Activated T-helper 17 cell treated with anti-CD3 and anti-CD28 coated beads, Interleukin-2, amount 50 U/mL, for 72 hours (primary cell): ENCODE results near the gene SPHK1. TPM values are rescaled to one million over a fixed set of nuclear protein-coding genes. Genes with fewer than 3 reads are reported as not detected.

Source experiments
- ATAC-seq: fragments of 150-1000 bp; cut with Tn5 transposase; replicated peaks from 2 replicates; pipeline ENCODE4 v1.10.0; 2021; ENCODE audit warnings: mild to moderate bottlenecking, moderate library complexity
- H3K27ac Mint-ChIP-seq: one replicate; pipeline ENCODE4 v1.8.0; 2022; ENCODE audit warnings: mixed read lengths
- H3K27me3 Mint-ChIP-seq: one replicate; pipeline ENCODE4 v1.8.0; 2022; ENCODE audit warnings: mixed read lengths
- H3K36me3 Mint-ChIP-seq: one replicate; pipeline ENCODE4 v1.8.0; 2022; ENCODE audit warnings: low read depth, mild to moderate bottlenecking, mixed read lengths
- H3K4me1 Mint-ChIP-seq: one replicate; pipeline ENCODE4 v1.8.0; 2022; ENCODE audit warnings: mixed read lengths
- H3K4me3 Mint-ChIP-seq: one replicate; pipeline ENCODE4 v1.8.0; 2022; ENCODE audit warnings: mild to moderate bottlenecking, mixed read lengths
- H3K9me3 Mint-ChIP-seq: one replicate; pipeline ENCODE4 v1.8.0; 2022; ENCODE audit warnings: mixed read lengths
- total RNA-seq, 2 donors: library from RNA; stranded (reverse); gene quantifications; one replicate each; pipeline ENCODE4 v1.2.3, GENCODE V29; 2022

The SPHK1 gene
- total RNA-seq, 2 donors from 2014 or later = 10.5 to 12.4 TPM

DNA sequence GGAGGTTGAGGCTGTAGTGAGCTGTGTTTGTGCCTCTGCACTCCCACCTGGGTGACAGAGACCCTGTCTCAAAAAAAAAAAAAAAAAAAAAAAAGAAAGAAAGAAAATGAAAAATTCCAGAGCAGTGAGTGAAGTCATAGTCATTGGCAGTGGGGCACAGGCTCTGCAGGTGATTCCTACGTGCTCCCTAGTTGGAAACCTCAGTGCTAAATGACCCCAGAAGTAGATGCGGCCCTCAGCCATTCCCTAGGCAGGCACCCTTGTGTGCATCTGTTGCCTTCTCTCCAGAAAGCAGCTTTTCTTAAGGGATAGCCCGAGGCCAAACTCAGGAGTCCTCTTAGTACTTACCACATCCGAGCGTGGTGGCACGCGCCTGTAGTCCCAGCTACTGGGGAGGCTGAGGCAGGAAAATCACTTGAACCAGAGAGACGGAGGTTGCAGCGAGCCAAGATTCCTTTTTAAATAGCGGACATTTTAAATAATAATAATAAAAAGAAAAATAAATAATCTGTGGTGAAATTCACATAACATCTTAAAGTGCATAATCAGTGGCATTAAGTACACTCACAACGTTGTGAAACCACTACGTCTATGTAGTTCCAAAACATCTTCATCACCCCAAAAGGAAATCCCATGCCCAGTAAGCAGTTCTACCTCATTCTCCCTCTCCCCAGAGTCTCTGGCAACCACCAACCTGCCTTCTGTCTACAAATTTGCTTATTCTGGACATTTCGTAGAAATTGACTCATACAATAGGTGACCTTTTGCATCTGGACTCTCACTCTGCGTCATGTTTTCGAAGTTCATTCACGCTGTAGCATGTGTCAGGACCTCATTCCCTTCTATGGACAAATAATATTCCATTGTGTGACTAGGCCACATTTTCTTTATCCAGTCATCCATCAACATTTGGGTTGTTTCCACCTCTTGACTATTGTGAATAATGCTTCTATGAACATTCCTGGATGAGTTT, 12.5 kb upstream of the SPHK1 start:
- Mint-ChIP-seq H3K4me1 (peaks cover 6% of the 10 kb centered on the region), H3K27me3 (no peaks in the 10 kb centered on the region), H3K27ac (peak overlapping the region; percentile 2), H3K9me3 (no peaks in the 10 kb centered on the region), H3K36me3 (no peaks in the 10 kb centered on the region), H3K4me3 (peak overlapping the region; percentile 7)
- ATAC-seq = peak; percentile 91

DNA sequence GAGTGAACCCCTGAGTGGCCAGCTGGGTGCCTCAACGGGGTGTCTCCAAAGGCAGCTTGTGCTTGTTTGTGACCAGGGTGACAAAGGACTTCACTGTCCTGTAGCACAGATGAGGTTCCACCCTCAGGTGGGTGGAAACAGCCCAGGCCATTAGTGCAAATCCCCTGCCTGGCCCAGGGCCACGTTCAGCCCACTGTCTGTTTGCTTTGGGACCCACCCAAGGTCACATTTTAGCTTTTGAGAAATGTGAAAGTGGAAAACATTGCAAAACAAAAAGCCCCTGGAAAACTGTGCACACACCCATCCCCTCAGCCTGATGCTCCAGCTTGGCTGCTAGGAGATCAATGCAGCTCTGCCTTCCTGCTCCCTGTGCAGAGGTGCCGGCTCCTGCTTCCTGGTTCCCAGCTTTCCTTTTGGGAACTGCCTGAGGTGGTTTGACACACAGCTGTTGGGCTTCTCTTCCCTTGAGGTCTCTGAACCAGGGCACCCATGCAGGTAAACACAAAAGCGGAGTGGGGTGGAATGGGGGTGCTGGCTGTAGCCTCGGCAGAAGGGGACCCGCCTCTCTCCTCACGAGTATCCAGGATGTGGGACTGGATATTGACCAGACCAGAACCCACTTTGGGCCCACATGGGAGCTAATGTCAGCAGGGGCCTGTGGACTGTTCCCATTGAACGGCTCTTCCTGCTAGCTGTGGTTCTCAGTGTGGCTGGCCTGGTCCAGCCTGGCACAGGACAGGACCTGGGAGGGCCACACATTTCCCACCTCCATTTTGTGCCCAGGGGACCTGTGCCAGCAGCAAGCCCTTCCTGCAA, 7.9 kb upstream of the SPHK1 start:
- Mint-ChIP-seq H3K27me3 (no peaks in the 10 kb centered on the region), H3K27ac (no peak overlapping the region), H3K36me3 (no peaks in the 10 kb centered on the region), H3K4me1 (peaks cover 6% of the 10 kb centered on the region), H3K9me3 (no peaks in the 10 kb centered on the region), H3K4me3 (no peak overlapping the region)
- no peak for ATAC-seq

DNA sequence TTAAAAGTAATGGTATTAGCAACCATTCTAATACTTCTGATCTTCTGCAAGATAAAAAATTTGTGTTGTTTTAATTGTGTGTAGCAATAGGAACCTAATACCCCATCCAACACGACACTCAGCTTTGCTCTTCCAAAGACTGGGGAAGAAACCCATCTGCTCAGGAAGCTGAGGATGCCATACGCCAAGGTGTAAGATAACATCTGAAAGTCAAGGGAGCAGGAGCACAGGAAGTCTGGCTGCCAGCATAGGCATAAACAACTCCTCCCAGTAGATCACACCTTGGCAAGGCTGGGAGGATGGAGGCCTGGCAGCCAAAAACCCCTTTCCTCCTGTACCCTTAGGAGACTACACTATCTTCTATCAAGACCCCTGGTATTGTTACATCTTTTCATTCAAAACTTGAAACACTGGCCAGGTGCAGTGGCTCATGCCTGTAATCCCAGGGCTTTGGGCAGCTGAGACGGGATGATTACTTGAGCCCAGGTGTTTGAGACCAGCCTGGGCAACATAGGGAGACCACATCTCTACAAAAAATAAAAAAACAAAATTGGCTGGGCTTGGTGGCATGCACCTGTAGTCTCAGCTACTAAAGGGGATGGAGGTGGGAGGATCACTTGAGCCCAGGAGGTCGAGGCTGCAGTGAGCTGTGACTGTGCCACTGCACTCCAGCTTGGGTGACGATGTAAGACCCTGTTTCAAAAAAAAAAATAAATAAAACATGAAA, 5.7 kb upstream of the SPHK1 start:
- Mint-ChIP-seq H3K27me3 (no peaks in the 10 kb centered on the region), H3K36me3 (no peaks in the 10 kb centered on the region), H3K4me1 (no peaks in the 10 kb centered on the region), H3K27ac (no peak overlapping the region), H3K9me3 (no peaks in the 10 kb centered on the region), H3K4me3 (no peak overlapping the region)
- ATAC-seq = no peak

DNA sequence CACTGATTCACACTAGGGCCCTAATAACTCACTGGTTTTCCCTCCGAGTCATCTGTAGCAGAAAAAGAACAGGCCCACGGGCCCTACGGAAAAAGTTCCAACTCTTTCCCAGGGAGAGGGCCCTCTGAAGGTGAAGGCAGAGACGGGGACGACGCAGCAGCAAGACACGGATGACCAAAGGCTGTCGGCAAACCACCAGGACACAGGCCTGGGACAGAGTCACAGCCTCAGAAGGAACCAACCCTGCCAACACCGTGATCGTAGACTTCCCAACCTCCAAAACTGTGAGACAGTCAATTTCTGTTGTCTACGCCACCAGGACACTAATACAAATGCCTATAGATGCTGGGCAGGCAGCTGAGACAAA, 5.2 kb upstream of the SPHK1 start:
- no peaks in the 10 kb centered on the region for H3K4me1 Mint-ChIP-seq
- no peak overlapping the region for H3K27ac Mint-ChIP-seq
- no peaks in the 10 kb centered on the region for H3K36me3 Mint-ChIP-seq
- ATAC-seq = no peak
- H3K9me3 Mint-ChIP-seq = no peaks in the 10 kb centered on the region
- H3K4me3 Mint-ChIP-seq = no peak overlapping the region
- no peaks in the 10 kb centered on the region for H3K27me3 Mint-ChIP-seq

DNA sequence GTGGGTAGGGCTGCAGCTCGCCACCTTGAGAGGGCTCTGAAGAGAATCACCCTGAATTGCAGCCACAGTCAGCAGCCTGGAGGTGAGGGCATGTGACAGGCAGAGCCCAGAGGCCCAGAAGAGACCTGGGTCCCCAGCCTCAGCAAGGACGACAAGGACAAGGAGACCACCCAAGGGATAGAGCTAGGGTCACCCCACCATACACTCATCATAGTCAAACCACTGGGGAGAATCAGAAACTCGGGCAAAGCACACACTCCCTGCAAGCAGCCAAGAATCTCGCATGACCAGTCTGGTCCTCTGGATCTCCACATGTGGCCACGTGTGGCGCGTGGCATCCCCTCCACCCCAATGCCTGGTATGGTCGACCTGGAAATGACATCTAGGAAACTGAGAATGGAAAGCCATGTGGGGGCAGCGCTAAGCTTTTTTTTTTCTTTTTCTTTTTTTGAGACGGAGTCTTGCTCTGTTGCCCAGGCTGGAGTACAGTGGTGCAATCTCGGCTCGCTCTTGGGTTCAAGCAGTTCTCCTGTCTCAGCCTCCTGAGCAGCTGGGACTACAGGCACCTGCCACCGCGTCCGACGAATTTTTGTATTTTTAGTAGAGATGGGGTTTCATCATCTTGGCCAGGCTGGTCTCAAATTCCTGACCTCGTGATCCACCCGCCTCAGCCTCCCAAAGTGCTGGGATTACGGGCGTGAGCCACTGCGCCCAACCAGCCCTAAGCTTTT, 4.6 kb upstream of the SPHK1 start:
- H3K4me3 Mint-ChIP-seq = no peak overlapping the region
- H3K9me3 Mint-ChIP-seq = no peaks in the 10 kb centered on the region
- no peak overlapping the region for H3K27ac Mint-ChIP-seq
- H3K4me1 Mint-ChIP-seq = no peaks in the 10 kb centered on the region
- ATAC-seq = no peak
- no peaks in the 10 kb centered on the region for H3K27me3 Mint-ChIP-seq
- H3K36me3 Mint-ChIP-seq = no peaks in the 10 kb centered on the region

DNA sequence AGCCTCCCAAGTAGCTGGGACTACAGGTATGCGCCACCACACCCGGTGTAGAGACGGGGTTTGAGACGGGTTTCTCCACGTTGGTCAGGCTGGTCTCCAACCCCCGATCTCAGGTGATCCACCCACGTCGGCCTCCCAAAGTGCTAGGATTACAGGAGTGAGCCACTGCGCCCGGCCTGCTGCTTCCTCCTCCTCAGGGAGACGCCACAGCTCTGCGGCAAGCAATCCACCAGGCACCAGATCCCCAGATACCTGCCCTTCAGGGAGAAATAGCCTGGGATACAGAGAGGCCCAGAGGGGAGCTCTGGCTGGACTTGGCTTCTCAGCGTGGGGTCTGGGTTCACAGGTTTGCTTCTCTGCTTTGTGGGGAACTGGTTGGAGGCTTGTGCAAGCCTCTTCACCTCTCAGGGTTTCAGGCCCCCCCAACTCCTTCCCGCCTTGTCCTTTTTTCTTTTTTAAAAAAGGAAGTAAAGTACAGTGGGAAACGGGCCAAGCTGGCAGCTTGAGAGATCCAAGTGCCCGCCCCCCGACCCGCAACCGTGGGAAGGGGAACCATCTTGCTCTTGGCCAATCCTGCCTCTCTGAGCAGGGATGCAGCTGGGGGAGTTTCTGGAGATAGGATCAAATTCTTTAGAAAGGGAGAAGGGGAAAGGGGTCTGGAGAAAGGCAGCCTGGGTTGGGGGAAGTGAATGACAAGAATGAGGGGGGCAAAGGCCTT, 2.6 kb upstream of the SPHK1 start:
- Mint-ChIP-seq H3K27ac (no peak overlapping the region), H3K27me3 (no peaks in the 10 kb centered on the region), H3K4me3 (peak overlapping the region; percentile 91), H3K9me3 (no peaks in the 10 kb centered on the region), H3K36me3 (no peaks in the 10 kb centered on the region), H3K4me1 (no peaks in the 10 kb centered on the region)
- ATAC-seq = no peak

DNA sequence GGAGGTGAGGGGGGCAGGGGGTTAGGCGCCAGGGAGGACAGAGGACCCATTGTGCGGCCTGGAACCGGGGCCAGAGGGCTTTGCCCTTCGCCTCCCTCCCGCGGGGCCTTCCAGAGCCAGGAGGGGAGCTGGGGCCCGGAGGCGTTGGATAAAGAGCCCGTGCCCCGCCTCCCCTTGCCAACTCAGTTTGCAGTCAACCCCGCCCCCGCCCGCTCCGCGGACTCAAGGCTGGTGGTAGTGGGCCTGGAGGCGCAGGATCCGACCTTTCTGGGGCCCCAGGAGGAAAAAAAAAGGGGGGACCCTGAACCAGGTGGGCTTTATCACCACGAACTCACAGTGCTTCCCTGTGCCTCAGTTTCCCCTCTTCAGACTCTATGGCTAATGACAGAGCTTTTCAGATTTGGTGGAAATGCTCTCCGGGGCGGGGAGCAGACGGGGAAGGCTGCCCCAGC, 2.0 kb upstream of the SPHK1 start:
- no peaks in the 10 kb centered on the region for H3K4me1 Mint-ChIP-seq
- no peak overlapping the region for H3K27ac Mint-ChIP-seq
- H3K9me3 Mint-ChIP-seq = no peaks in the 10 kb centered on the region
- ATAC-seq = no peak
- H3K4me3 Mint-ChIP-seq = peak overlapping the region; percentile 91
- no peaks in the 10 kb centered on the region for H3K27me3 Mint-ChIP-seq
- no peaks in the 10 kb centered on the region for H3K36me3 Mint-ChIP-seq

DNA sequence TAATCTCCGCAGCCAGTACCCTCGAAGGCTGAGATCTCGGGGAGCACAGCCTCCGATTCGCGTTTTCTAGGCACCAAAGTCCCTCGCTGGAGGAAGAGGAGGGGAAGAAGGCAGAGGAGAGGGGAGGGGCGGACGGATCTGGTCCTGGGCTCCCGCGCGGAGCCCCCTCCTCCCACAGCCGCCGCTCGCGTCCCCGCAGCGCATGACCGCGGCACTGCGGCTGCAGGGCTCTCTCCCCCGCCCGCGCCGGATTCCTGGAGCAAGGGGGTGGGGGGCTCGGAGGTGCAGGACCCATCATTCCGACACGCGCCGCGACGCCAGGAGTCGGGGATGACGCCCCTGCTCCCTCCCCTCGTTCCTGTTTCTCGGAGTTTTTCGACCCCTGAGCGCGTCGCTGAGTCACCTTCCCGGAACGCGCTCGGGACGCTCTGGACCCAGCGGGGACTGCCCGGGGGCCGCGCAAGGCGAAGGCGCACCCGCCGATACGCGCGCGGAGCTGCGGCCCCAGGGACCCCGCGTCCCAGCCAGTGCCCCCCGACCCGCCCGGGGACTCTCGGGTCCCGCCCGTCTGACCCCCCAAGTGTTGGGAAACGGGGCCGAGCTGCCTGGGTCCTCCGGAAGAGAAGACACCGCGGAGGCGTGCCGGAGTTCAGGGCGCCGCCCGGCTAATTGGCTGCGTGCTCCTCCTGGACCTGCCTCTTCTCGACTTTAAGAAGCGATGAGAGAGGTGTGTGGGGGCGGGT, 1.4 kb upstream of the SPHK1 start:
- ATAC-seq = peak; percentile 66
- Mint-ChIP-seq H3K9me3 (no peaks in the 10 kb centered on the region), H3K4me1 (no peaks in the 10 kb centered on the region), H3K27me3 (no peaks in the 10 kb centered on the region), H3K36me3 (no peaks in the 10 kb centered on the region), H3K4me3 (peak overlapping the region; percentile 91), H3K27ac (no peak overlapping the region)

DNA sequence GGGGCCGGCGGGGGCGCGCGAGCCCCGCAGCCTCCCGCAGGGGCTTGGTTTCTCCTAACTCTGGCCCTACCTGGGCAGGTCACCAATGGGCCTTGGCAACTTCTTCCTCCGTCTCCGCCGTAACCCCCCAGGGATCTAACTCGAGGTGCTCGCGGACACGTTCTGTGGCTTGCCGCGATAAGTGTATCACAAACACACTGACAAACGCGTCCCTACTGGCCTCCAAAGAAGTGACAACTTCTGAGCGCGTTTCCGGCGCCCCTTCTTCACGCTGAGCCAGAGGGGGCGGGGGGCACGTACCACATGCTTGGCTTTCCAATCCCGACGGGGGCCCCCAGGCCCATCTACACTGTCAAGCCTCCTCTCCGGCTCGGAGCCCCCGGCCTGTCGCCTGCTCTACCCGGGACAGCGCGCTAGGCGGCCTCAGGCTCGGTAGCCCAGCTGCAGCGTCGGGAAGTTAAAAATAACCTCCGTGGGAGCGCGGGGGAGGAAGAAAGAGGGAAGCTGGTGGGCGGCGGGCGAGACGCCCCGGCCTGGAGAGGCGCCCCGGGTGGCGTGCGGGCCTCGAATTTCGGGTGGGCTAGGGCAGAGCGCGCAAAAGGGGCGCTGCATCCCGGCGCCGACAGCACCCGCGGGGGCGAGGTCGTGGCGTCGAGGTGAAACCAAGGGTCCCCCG, 725 bp upstream of the SPHK1 start:
- peak overlapping the region; percentile 91 for H3K4me3 Mint-ChIP-seq
- H3K4me1 Mint-ChIP-seq = no peaks in the 10 kb centered on the region
- H3K27me3 Mint-ChIP-seq = no peaks in the 10 kb centered on the region
- peak; percentile 37 for ATAC-seq
- H3K27ac Mint-ChIP-seq = peak overlapping the region; percentile 73
- H3K9me3 Mint-ChIP-seq = no peaks in the 10 kb centered on the region
- H3K36me3 Mint-ChIP-seq = no peaks in the 10 kb centered on the region

DNA sequence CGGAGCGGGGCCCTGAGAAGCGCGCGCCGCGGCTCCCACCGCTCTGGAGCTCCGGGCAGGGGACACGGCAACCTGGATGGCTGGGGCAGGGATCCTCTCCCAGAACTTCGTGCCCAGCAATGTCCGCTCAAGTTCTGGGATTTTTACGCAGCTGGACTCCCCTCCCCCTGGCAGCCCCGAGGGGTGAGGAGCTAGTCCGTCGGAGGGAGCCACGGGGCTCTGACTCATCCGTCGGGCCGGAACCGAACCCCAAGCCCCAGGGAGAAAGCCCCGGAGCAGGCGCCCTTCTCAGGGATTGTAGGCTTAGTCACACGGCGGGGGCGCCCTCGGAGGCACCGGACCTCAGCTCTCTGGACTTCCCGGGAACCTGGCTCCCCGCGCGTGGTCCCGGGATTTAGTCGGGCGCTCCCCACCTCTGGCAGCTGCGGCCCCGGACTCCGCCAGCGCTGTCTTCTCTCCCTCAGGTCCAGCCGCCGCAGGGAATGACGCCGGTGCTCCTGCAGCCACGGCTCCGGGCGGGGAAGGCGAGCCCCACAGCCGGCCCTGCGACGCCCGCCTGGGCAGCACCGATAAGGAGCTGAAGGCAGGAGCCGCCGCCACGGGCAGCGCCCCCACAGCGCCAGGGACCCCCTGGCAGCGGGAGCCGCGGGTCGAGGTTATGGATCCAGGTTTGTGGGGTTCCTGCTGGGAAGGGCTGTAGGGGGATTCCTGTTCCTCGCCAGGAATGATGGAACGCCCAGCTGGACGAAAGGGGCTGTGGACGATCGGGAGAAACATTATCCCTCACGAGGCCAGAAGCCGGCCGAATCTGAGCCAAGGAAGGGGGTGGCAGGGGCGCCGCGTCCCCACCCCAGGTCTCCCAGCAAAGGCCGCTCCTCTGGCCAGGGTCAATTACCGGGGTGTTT, 830 bp downstream of the SPHK1 start:
- Mint-ChIP-seq H3K36me3 (peaks cover 5% of the 10 kb centered on the region), H3K4me1 (no peaks in the 10 kb centered on the region), H3K4me3 (peak overlapping the region; percentile 51), H3K9me3 (no peaks in the 10 kb centered on the region), H3K27me3 (no peaks in the 10 kb centered on the region), H3K27ac (no peak overlapping the region)
- ATAC-seq = peak; percentile 20

DNA sequence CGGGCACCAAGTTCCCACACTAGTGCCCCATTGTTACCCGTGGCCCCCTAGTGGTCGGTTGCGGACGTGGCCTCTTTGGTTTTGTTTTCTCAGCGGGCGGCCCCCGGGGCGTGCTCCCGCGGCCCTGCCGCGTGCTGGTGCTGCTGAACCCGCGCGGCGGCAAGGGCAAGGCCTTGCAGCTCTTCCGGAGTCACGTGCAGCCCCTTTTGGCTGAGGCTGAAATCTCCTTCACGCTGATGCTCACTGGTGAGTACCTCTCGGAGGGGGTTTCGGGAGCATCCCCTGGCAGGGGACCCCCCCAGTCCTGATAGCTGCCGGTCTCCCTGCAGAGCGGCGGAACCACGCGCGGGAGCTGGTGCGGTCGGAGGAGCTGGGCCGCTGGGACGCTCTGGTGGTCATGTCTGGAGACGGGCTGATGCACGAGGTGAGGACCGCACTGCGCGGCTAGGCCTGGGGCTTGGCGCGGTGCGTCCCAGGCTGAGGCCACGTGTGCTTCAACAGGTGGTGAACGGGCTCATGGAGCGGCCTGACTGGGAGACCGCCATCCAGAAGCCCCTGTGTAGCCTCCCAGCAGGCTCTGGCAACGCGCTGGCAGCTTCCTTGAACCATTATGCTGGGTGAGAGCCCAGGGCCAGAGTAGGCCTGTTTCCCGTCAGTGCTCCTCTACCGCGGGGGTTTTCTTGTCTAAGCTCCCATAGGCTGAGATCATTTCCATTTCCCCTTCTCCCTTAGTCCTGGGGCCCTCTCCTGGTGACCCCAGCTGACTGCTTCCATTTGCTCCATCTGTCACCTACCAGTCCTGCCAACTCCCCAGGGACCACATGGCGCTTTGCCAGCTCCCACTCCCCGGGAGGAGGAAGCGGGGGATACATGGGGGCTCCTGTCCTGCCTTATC, 1.7 kb downstream of the SPHK1 start:
- Mint-ChIP-seq H3K27me3 (no peaks in the 10 kb centered on the region), H3K27ac (no peak overlapping the region), H3K9me3 (no peaks in the 10 kb centered on the region), H3K4me1 (no peaks in the 10 kb centered on the region), H3K4me3 (peak overlapping the region; percentile 51), H3K36me3 (peaks cover 12% of the 10 kb centered on the region)
- peak; percentile 29 for ATAC-seq
